ENCODE results near the gene RNU1-1. TPM values are rescaled to one million over a fixed set of nuclear protein-coding genes. Genes with fewer than 3 reads are reported as not detected.
"Not testable (repeated sequence)": the region's sequence is repeated elsewhere in the genome, so short reads cannot be mapped to it uniquely, and the experiment has no call there.

RNU1-1 gene
- polyA plus RNA-seq, 1 donor from 2014 or later = not detected

GRCh38 chr1:16550212-16550918 lies 36.3 kb upstream of the RNU1-1 start:
- not testable (repeated sequence) for H3K4me2 ChIP-seq (ENCODE audit: low read length); H3K9ac ChIP-seq (ENCODE audit: low read length); H3K79me2 ChIP-seq (replicated peaks; ENCODE audit: insufficient read depth, low read length); H3K9me2 ChIP-seq (ENCODE audit: insufficient read depth, low read length); H3F3A ChIP-seq (ENCODE audit: insufficient read depth, low read length, poor library complexity, severe bottlenecking); H3K9me3 ChIP-seq (ENCODE audit: low read length); H3K27me3 ChIP-seq (ENCODE audit: insufficient read depth, low read depth, low read length); H3K27ac ChIP-seq (ENCODE audit: low read length); H4K20me1 ChIP-seq (ENCODE audit: insufficient read depth); H2AFZ ChIP-seq (ENCODE audit: low read depth, low read length); H3K36me3 ChIP-seq (ENCODE audit: insufficient read depth, low read length); H3K4me3 ChIP-seq (ENCODE audit: low read length)

GRCh38 chr1:16549545-16549944 lies 35.5 kb upstream of the RNU1-1 start:
- H4K20me1 ChIP-seq (ENCODE audit: insufficient read depth); H3K4me2 ChIP-seq (ENCODE audit: low read length); H3K9ac ChIP-seq (ENCODE audit: low read length); H3K79me2 ChIP-seq (replicated peaks; ENCODE audit: insufficient read depth, low read length); H3K4me3 ChIP-seq (ENCODE audit: low read length); H3K27me3 ChIP-seq (ENCODE audit: insufficient read depth, low read depth, low read length); H3F3A ChIP-seq (ENCODE audit: insufficient read depth, low read length, poor library complexity, severe bottlenecking); H3K9me2 ChIP-seq (ENCODE audit: insufficient read depth, low read length); H3K9me3 ChIP-seq (ENCODE audit: low read length); H3K27ac ChIP-seq (ENCODE audit: low read length); H3K36me3 ChIP-seq (ENCODE audit: insufficient read depth, low read length); H2AFZ ChIP-seq (ENCODE audit: low read depth, low read length): not testable (repeated sequence)

GRCh38 chr1:16547502-16548241 lies 33.6 kb upstream of the RNU1-1 start:
- not testable (repeated sequence) for H3K9me2 ChIP-seq (ENCODE audit: insufficient read depth, low read length); H3K9ac ChIP-seq (ENCODE audit: low read length); H3K9me3 ChIP-seq (ENCODE audit: low read length); H3K4me3 ChIP-seq (ENCODE audit: low read length); H3K27ac ChIP-seq (ENCODE audit: low read length); H2AFZ ChIP-seq (ENCODE audit: low read depth, low read length); H3K4me2 ChIP-seq (ENCODE audit: low read length); H3F3A ChIP-seq (ENCODE audit: insufficient read depth, low read length, poor library complexity, severe bottlenecking); H3K36me3 ChIP-seq (ENCODE audit: insufficient read depth, low read length); H3K27me3 ChIP-seq (ENCODE audit: insufficient read depth, low read depth, low read length); H4K20me1 ChIP-seq (ENCODE audit: insufficient read depth); H3K79me2 ChIP-seq (replicated peaks; ENCODE audit: insufficient read depth, low read length)

- not testable (repeated sequence) for H3K27ac ChIP-seq (ENCODE audit: low read length); H3K9me2 ChIP-seq (ENCODE audit: insufficient read depth, low read length); H3K9me3 ChIP-seq (ENCODE audit: low read length); H2AFZ ChIP-seq (ENCODE audit: low read depth, low read length); H3K36me3 ChIP-seq (ENCODE audit: insufficient read depth, low read length); H3K4me3 ChIP-seq (ENCODE audit: low read length); H3F3A ChIP-seq (ENCODE audit: insufficient read depth, low read length, poor library complexity, severe bottlenecking); H3K9ac ChIP-seq (ENCODE audit: low read length); H3K79me2 ChIP-seq (replicated peaks; ENCODE audit: insufficient read depth, low read length); H3K27me3 ChIP-seq (ENCODE audit: insufficient read depth, low read depth, low read length); H3K4me2 ChIP-seq (ENCODE audit: low read length); H4K20me1 ChIP-seq (ENCODE audit: insufficient read depth)
Measured at GRCh38 chr1:16545682-16546095, 31.6 kb upstream of the RNU1-1 start.

- not testable (repeated sequence) for H3K27me3 ChIP-seq (ENCODE audit: insufficient read depth, low read depth, low read length); H3K36me3 ChIP-seq (ENCODE audit: insufficient read depth, low read length); H3K4me2 ChIP-seq (ENCODE audit: low read length); H3K27ac ChIP-seq (ENCODE audit: low read length); H3K9ac ChIP-seq (ENCODE audit: low read length); H3K4me3 ChIP-seq (ENCODE audit: low read length); H3F3A ChIP-seq (ENCODE audit: insufficient read depth, low read length, poor library complexity, severe bottlenecking); H3K9me3 ChIP-seq (ENCODE audit: low read length); H3K79me2 ChIP-seq (replicated peaks; ENCODE audit: insufficient read depth, low read length); H3K9me2 ChIP-seq (ENCODE audit: insufficient read depth, low read length); H4K20me1 ChIP-seq (ENCODE audit: insufficient read depth); H2AFZ ChIP-seq (ENCODE audit: low read depth, low read length)
Measured at GRCh38 chr1:16540421-16540893, 26.4 kb upstream of the RNU1-1 start.

GRCh38 chr1:16537528-16537927 lies 23.4 kb upstream of the RNU1-1 start:
- not testable (repeated sequence) for H3K4me3 ChIP-seq (ENCODE audit: low read length); H3K27me3 ChIP-seq (ENCODE audit: insufficient read depth, low read depth, low read length)

GRCh38 chr1:16536796-16537195 lies 22.7 kb upstream of the RNU1-1 start:
- H3K79me2 ChIP-seq (replicated peaks; ENCODE audit: insufficient read depth, low read length); H3K36me3 ChIP-seq (ENCODE audit: insufficient read depth, low read length); H3K9me3 ChIP-seq (ENCODE audit: low read length); H2AFZ ChIP-seq (ENCODE audit: low read depth, low read length); H3K9ac ChIP-seq (ENCODE audit: low read length); H3K9me2 ChIP-seq (ENCODE audit: insufficient read depth, low read length); H3K27me3 ChIP-seq (ENCODE audit: insufficient read depth, low read depth, low read length); H3K4me3 ChIP-seq (ENCODE audit: low read length); H4K20me1 ChIP-seq (ENCODE audit: insufficient read depth); H3K4me2 ChIP-seq (ENCODE audit: low read length); H3K27ac ChIP-seq (ENCODE audit: low read length); H3F3A ChIP-seq (ENCODE audit: insufficient read depth, low read length, poor library complexity, severe bottlenecking): not testable (repeated sequence)

More at GRCh38 chr1:16537528-16537927, 23.4 kb upstream of the RNU1-1 start:
- H3K79me2 ChIP-seq (replicated peaks; ENCODE audit: insufficient read depth, low read length); H3K9me3 ChIP-seq (ENCODE audit: low read length); H3K27ac ChIP-seq (ENCODE audit: low read length); H3K9ac ChIP-seq (ENCODE audit: low read length); H3F3A ChIP-seq (ENCODE audit: insufficient read depth, low read length, poor library complexity, severe bottlenecking); H2AFZ ChIP-seq (ENCODE audit: low read depth, low read length); H3K36me3 ChIP-seq (ENCODE audit: insufficient read depth, low read length); H3K9me2 ChIP-seq (ENCODE audit: insufficient read depth, low read length); H4K20me1 ChIP-seq (ENCODE audit: insufficient read depth); H3K4me2 ChIP-seq (ENCODE audit: low read length): not testable (repeated sequence)

- not testable (repeated sequence) for H3K4me3 ChIP-seq (ENCODE audit: low read length); H3K27me3 ChIP-seq (ENCODE audit: insufficient read depth, low read depth, low read length); H3K4me2 ChIP-seq (ENCODE audit: low read length)
Measured at GRCh38 chr1:16535898-16536297, 21.8 kb upstream of the RNU1-1 start.

More at GRCh38 chr1:16535898-16536297, 21.8 kb upstream of the RNU1-1 start:
- H3K9ac ChIP-seq (ENCODE audit: low read length); H2AFZ ChIP-seq (ENCODE audit: low read depth, low read length); H3K79me2 ChIP-seq (replicated peaks; ENCODE audit: insufficient read depth, low read length); H3K27ac ChIP-seq (ENCODE audit: low read length); H4K20me1 ChIP-seq (ENCODE audit: insufficient read depth); H3K9me3 ChIP-seq (ENCODE audit: low read length); H3K36me3 ChIP-seq (ENCODE audit: insufficient read depth, low read length); H3F3A ChIP-seq (ENCODE audit: insufficient read depth, low read length, poor library complexity, severe bottlenecking); H3K9me2 ChIP-seq (ENCODE audit: insufficient read depth, low read length): not testable (repeated sequence)

Measured in neural cell (in vitro differentiated cells).